SK-N-SH (cell line): ENCODE results near the gene ARHGAP45. TPM values are rescaled to one million over a fixed set of nuclear protein-coding genes. Genes with fewer than 3 reads are reported as not detected.

ENCODE experiments used
- CTCF ChIA-PET: fragments of 300-600, 350-600 bp; formaldehyde crosslinking; extraction: SDS; loops from one replicate; lab custom pipeline; 2021; lab: Yijun Ruan, JAX
- POLR2A ChIA-PET: fragments of 350-600 bp; sonication (Branson Sonifier 250); formaldehyde crosslinking; extraction: SDS; loops from one replicate; lab custom pipeline; 2020; ENCODE audit warnings: antibody characterized with exemption, inconsistent platforms; lab: Yijun Ruan, JAX
- DNase-seq: peaks from one replicate; pipeline ENCODE4 v3.0.0; 2012
- H2AFZ ChIP-seq: fragments of 200-600 bp; sonication (generic); 2 replicates; pipeline ENCODE4 v1.8.1; 2016; ENCODE audit warnings: antibody characterized with exemption, mild to moderate bottlenecking, low read depth
- H3F3A ChIP-seq: fragments of 200-600 bp; sonication (generic); replicated peaks from 2 replicates; pipeline ENCODE3; 2016; ENCODE audit warnings: antibody characterized with exemption, mild to moderate bottlenecking; ENCODE audit not compliant: insufficient read depth
- H3K27ac ChIP-seq, 2 experiments: fragments of 200-500 bp in 1 of 2; fragments of 200-600 bp in 1 of 2; sonication (Bioruptor generic) in 1 of 2; sonication (generic), shearing (Covaris generic) in 1 of 2; 2 replicates each; pipeline versions ENCODE4 v1.5.1 to v1.6.1; 2014 to 2016; ENCODE audit warnings: low read depth in 2 of 2, inconsistent platforms in 1 of 2, low read length in 1 of 2, mild to moderate bottlenecking in 1 of 2, mixed read lengths in 1 of 2
- H3K27me3 ChIP-seq: fragments of 200-600 bp; sonication (generic), shearing (Covaris generic); 2 replicates; pipeline ENCODE4 v1.6.1; 2016; ENCODE audit warnings: mixed run types; ENCODE audit not compliant: insufficient read depth
- H3K36me3 ChIP-seq, 2 experiments: fragments of 200-500 bp in 1 of 2; fragments of 200-600 bp in 1 of 2; sonication (Bioruptor generic) in 1 of 2; sonication (generic) in 1 of 2; replicated peaks in 1 of 2; 2 replicates each; pipeline versions ENCODE3 to v1.5.1; 2014 to 2016; ENCODE audit warnings: low read length in 1 of 2, mild to moderate bottlenecking in 1 of 2; ENCODE audit not compliant: insufficient read depth in 2 of 2, control insufficient read depth in 1 of 2
- H3K4me1 ChIP-seq, 2 experiments: fragments of 200-500 bp in 1 of 2; fragments of 200-600 bp in 1 of 2; sonication (Bioruptor generic) in 1 of 2; sonication (generic), shearing (Covaris generic) in 1 of 2; 2 replicates each; pipeline versions ENCODE4 v1.5.1 to v1.6.1; 2014 to 2016; ENCODE audit warnings: low read depth in 1 of 2, low read length in 1 of 2, mixed run types in 1 of 2; ENCODE audit not compliant: insufficient read depth in 2 of 2, control insufficient read depth in 1 of 2
- H3K4me2 ChIP-seq: fragments of 200-600 bp; sonication (generic), shearing (Covaris generic); 2 replicates; pipeline ENCODE4 v1.6.1; 2017; ENCODE audit warnings: mixed run types
- H3K4me3 ChIP-seq, 2 experiments: fragments of 200-500 bp in 1 of 2; fragments of 200-600 bp in 1 of 2; sonication (Bioruptor generic) in 1 of 2; sonication (generic), shearing (Covaris generic) in 1 of 2; 2 replicates each; pipeline versions ENCODE4 v1.5.1 to v1.8.1; 2014 to 2016; ENCODE audit warnings: low read depth in 2 of 2, inconsistent platforms in 1 of 2, low read length in 1 of 2, mild to moderate bottlenecking in 1 of 2, mixed read lengths in 1 of 2, moderate library complexity in 1 of 2
- H3K79me2 ChIP-seq: fragments of 200-600 bp; sonication (generic); 2 replicates; pipeline ENCODE4 v1.8.1; 2017; ENCODE audit warnings: mild to moderate bottlenecking; ENCODE audit not compliant: insufficient read depth
- H3K9ac ChIP-seq: fragments of 200-600 bp; sonication (generic); 2 replicates; pipeline ENCODE4 v1.6.1; 2017; ENCODE audit warnings: mixed run types
- H3K9me2 ChIP-seq: fragments of 200-600 bp; sonication (generic); 2 replicates; pipeline ENCODE4 v1.6.1; 2017; ENCODE audit warnings: mixed run types
- H3K9me3 ChIP-seq: fragments of 200-600 bp; sonication (generic); 2 replicates; pipeline ENCODE4 v1.6.1; 2017; ENCODE audit warnings: mixed run types, mild to moderate bottlenecking, moderate library complexity
- H4K20me1 ChIP-seq: fragments of 200-600 bp; sonication (generic); 2 replicates; pipeline ENCODE4 v1.6.1; 2017; ENCODE audit warnings: mild to moderate bottlenecking, mixed run types; ENCODE audit not compliant: insufficient read depth
- ELF1 ChIP-seq: IDR thresholded peaks from 2 replicates; pipeline ENCODE4 v1.4.0; 2012
- EP300 ChIP-seq, 2 experiments: IDR thresholded peaks; 2 replicates each; pipeline versions ENCODE4 v1.4.0 to v1.6.1; 2012; ENCODE audit warnings: borderline replicate concordance in 1 of 2, low read depth in 1 of 2, low read length in 1 of 2
- EZH2phosphoT487 ChIP-seq: fragments of 200-600 bp; sonication (generic); IDR thresholded peaks from 2 replicates; pipeline ENCODE4 v1.6.1; 2017; ENCODE audit warnings: low read depth, mixed run types, mild to moderate bottlenecking, antibody characterized with exemption, moderate library complexity, borderline replicate concordance
- FOXJ3 ChIP-seq: sonication (generic); formaldehyde crosslinking; IDR thresholded peaks from 2 replicates; pipeline ENCODE4 v1.5.1; 2020; ENCODE audit warnings: mild to moderate bottlenecking, missing genetic modification reagents
- GATA2 ChIP-seq: sonication (generic); formaldehyde crosslinking; IDR thresholded peaks from 2 replicates; pipeline ENCODE4 v1.5.0; 2020; ENCODE audit warnings: mild to moderate bottlenecking, missing genetic modification reagents
- MAX ChIP-seq: IDR thresholded peaks from 2 replicates; pipeline ENCODE4 v1.4.0; 2012; ENCODE audit warnings: low read depth
- NFIC ChIP-seq: IDR thresholded peaks from 2 replicates; pipeline ENCODE4 v1.4.0; 2012; ENCODE audit warnings: borderline replicate concordance
- PBX3 ChIP-seq: IDR thresholded peaks from 2 replicates; pipeline ENCODE4; 2012
- RAD21 ChIP-seq: IDR thresholded peaks from 2 replicates; pipeline ENCODE4 v1.6.1; 2012; ENCODE audit warnings: mild to moderate bottlenecking, low read length
- RXRA ChIP-seq: IDR thresholded peaks from 2 replicates; pipeline ENCODE4 v1.4.0; 2012; ENCODE audit warnings: low read depth, mild to moderate bottlenecking, borderline replicate concordance
- SIN3A ChIP-seq: IDR thresholded peaks from 2 replicates; pipeline ENCODE4 v1.6.1; 2012; ENCODE audit warnings: low read depth, mild to moderate bottlenecking, low read length, moderate library complexity, borderline replicate concordance
- TAF1 ChIP-seq: IDR thresholded peaks from 2 replicates; pipeline ENCODE4 v1.6.1; 2012; ENCODE audit warnings: low read depth, mild to moderate bottlenecking, low read length, moderate library complexity, borderline replicate concordance
- TEAD4 ChIP-seq: IDR thresholded peaks from 2 replicates; pipeline ENCODE4 v1.4.0; 2012; ENCODE audit warnings: mild to moderate bottlenecking, borderline replicate concordance; ENCODE audit not compliant: insufficient read depth
- YY1 ChIP-seq: IDR thresholded peaks from 2 replicates; pipeline ENCODE4 v1.4.0; 2012; ENCODE audit warnings: low read depth, mild to moderate bottlenecking
- WGBS: methylation state at CpG from one replicate; pipeline ENCODE4 v1.1.6; 2017; ENCODE audit warnings: low lambda C conversion rate; 5-methylcytosine and 5-hydroxymethylcytosine counted together
- polyA plus RNA-seq, 3 experiments: library from polyadenylated mRNA; depleted of rRNA; stranded (reverse); fragments of >200 nt; gene quantifications; 2 replicates each; pipeline ENCODE4 v1.2.3, GENCODE V29; 2012
- TF ChIP-seq, protein P1 (sequence below): IDR thresholded peaks from 2 replicates; pipeline ENCODE4 v1.4.0; 2012; ENCODE audit warnings: low read depth, borderline replicate concordance

ARHGAP45 gene
- polyA plus RNA-seq, 1 of the 3 experiments (the other 2 are of a cell fraction): 4.2 TPM

- Histone ChIP-seq H3K9me3 (no peaks in the 10 kb centered on the region), H2AFZ (no peak overlapping the region), H3K79me2 (peaks cover 10% of the 10 kb centered on the region; the same call in 1 of the 2 replicates), H3K4me1 (peaks cover 0 to 12% of the 10 kb centered on the region in 2 experiments; a peak in 2 of 4 replicates), H3K36me3 (peaks cover 7 to 23% of the 10 kb centered on the region in 2 experiments), H3K4me2 (no peak overlapping the region), H3F3A (peaks cover 12% of the 10 kb centered on the region), H4K20me1 (no peaks in the 10 kb centered on the region), H3K27ac (no peak overlapping the region), H3K27me3 (no peaks in the 10 kb centered on the region), H3K9me2 (no peaks in the 10 kb centered on the region), H3K4me3 (no peak overlapping the region), H3K9ac (no peak overlapping the region)
- DNase-seq: no peak
- CTCF ChIA-PET: interaction anchor here (0.5 to 4.0 kb wide), 5 partner anchors 11 to 117 kb away, joined by 3 to 32 read pairs (median 3); no protein-coding TSS in a partner anchor
- POLR2A ChIA-PET: no interaction called here
- WGBS: 90% methylated on average over 6 of the region's 23 CpGs
- TF ChIP-seq TAF1: no peak
- TF ChIP-seq RXRA: no peak
- no peak for TF ChIP-seq YY1
- TF ChIP-seq FOXJ3: no peak
- no peak for TF ChIP-seq ELF1
- TF ChIP-seq, protein P1, sequence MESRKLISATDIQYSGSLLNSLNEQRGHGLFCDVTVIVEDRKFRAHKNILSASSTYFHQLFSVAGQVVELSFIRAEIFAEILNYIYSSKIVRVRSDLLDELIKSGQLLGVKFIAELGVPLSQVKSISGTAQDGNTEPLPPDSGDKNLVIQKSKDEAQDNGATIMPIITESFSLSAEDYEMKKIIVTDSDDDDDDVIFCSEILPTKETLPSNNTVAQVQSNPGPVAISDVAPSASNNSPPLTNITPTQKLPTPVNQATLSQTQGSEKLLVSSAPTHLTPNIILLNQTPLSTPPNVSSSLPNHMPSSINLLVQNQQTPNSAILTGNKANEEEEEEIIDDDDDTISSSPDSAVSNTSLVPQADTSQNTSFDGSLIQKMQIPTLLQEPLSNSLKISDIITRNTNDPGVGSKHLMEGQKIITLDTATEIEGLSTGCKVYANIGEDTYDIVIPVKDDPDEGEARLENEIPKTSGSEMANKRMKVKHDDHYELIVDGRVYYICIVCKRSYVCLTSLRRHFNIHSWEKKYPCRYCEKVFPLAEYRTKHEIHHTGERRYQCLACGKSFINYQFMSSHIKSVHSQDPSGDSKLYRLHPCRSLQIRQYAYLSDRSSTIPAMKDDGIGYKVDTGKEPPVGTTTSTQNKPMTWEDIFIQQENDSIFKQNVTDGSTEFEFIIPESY: no peak
- TF ChIP-seq GATA2: no peak
- TF ChIP-seq EP300 (IDR thresholded peaks at IDR 0.05; ENCODE audit: borderline replicate concordance in 1 of 2, low read depth in 1 of 2, low read length in 1 of 2): no peak
- TF ChIP-seq TEAD4: no peak
- TF ChIP-seq NFIC: no peak
- TF ChIP-seq PBX3: no peak
- TF ChIP-seq MAX: no peak
- no peak for TF ChIP-seq RAD21
- TF ChIP-seq SIN3A: no peak
- no peak for TF ChIP-seq EZH2phosphoT487
These were observed 57.1 kb downstream of the ARHGAP45 start for GRCh38 chr19:1123885-1124677.
